IPS-NIHi7 (cell line): ENCODE results near the gene COL9A3.
"Not testable (repeated sequence)": the region's sequence is repeated elsewhere in the genome, so short reads cannot be mapped to it uniquely, and the experiment has no call there.

Experiments
- DNase-seq: peaks from one replicate; pipeline ENCODE4 v3.0.0; 2012; ENCODE audit warnings: mixed read lengths; ENCODE audit errors: extremely low spot score

Gene COL9A3

DNA sequence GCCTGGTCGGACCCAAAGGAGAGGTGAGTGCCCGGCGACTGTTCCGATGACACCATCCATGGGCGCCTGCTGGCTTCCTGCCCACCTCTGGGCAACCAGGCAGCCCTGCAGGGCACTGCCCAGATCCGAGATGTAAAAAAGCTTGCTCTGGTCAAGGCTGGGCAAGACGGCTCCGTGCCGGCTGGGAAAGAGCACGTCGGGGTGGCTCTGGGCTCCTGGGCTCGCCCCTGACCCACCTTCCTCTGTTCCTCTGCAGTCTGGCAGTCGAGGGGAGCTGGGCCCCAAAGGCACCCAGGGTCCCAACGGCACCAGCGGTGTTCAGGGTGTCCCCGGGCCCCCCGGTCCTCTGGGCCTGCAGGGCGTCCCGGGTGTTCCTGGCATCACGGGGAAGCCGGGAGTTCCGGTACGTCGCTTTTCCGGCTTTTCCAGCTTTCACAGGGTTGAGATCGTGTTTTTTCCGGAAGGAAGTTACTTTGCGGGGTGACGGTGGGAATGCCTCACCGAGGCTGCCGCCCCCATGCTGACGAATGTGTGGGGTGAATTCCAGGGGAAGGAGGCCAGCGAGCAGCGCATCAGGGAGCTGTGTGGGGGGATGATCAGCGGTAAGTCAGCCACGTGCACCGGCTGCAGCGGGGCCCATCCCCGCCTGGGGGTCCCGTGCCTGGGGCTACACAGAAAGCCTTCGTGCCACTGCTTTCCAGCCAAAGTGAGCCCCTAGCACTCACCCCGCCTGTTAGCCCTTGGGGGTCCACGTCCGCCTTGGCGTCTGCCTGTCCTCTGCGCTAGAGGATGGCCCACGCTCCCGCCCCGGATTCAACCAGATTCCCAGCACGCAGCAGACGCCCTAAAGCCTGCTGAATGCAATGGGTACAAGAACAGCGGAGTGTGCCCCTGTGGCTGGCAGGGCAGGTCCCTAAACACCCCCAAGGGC, 19.3 kb downstream of the COL9A3 start:
- DNase-seq, result no peak

DNA sequence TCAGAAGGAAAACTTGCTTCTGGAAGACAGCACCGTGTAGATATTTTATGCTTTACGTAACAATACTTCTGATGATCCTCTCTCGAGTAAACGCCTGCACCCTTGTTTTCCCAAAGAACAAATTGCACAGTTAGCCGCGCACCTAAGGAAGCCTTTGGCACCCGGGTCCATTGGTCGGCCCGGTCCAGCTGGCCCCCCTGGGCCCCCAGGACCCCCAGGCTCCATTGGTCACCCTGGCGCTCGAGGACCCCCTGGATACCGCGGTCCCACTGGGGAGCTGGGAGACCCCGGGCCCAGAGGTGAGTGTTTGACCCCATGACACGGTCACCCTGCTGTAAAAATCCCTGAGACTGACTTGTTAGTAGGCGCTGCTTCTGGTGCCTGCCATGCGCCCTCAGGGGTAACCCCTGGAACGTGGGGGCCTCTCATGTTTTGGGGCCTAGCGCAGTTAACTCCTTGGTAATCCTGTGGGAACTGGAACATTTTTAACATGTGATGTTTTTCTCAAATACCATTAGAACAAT, 20.2 kb downstream of the COL9A3 start:
- DNase-seq, result no peak

DNA sequence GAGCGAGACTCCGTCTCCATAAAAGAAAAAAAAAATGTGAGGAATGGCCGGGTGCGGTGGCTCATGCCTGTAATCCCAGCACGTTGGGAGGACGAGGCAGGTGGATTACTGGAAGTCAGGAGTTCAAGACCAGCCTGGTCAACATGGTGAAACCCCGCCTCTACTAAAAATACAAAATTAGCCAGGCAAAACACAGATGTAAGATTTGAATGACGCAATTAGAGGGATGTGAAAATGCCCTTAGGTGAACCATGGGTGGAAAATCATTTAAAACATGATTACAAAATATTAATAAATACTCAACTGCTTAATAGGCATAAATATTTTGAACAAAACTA, 20.9 kb downstream of the COL9A3 start:
- DNase-seq, result no peak

DNA sequence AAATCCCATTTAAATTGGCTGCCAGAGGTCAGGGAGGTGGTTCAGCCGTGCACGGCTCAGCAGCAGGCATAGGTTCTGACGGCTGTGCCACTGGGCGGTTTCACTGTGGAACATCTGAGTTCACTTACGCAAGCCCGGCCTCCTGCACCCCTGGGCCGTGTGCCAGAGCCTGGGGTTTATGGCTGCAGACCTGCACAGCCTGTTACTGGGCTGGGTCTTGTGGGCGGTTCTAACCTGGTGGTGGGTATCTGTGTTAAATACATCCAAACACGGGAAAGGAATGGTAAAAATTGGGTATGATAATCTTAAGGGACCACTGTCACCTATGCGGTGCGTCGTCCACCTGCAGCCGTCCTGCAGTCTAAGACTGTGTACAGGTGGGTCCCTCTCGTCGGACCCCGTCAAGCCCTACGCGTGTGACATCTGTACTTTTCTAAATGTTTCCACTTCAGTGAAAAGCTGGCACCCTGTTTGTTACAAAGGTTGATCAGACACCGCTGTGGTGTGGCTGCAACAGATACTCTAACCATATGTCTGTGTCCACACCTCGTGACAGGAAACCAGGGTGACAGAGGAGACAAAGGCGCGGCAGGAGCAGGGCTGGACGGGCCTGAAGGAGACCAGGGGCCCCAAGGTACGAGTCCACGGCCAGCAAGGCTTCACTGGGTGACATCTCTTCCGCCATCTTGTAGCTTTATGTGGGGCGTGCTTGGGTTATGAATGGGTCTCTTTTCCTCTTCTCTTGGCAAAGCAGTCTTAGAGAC, 21.5 kb downstream of the COL9A3 start:
- DNase-seq, result no peak

DNA sequence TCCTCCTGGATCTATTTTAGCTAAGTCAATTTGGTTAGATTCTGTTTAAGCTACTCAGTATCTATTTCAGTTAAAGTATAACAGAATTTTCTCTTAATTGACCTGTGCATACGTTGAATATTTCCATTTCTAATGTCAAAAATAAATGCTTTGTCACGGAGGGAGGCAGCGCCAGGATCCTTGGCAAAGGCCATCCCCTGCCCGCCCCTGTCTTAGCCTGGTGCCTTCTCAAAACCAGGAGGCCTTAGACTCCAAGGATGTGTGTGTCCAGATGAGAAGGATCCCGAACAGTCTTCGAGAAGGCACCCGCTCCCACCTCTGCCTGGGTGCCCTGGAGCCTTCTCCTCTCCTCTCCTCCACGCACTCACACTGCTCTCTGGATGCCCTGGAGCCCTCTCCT, 22.4 kb downstream of the COL9A3 start:
- DNase-seq, result no peak

DNA sequence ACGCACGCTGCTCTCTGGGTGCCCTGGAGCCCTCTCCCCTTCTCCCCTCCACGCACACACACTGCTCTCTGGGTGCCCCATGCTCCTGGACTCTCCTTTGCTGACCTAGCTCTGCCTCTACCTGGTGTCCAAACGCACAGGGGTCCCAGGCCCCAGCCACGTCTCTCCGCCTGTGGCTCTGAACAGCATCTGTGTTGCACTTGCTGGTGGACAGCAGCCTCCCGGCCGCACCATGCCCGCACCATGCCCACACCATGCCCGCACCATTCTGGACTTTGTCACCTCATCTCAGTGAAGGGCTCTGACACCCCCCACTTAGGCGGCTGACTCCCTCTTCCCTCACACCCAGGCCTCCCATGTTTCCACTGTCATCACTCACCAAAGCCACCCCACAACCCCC, 23.0 kb downstream of the COL9A3 start:
- no peak for DNase-seq

DNA sequence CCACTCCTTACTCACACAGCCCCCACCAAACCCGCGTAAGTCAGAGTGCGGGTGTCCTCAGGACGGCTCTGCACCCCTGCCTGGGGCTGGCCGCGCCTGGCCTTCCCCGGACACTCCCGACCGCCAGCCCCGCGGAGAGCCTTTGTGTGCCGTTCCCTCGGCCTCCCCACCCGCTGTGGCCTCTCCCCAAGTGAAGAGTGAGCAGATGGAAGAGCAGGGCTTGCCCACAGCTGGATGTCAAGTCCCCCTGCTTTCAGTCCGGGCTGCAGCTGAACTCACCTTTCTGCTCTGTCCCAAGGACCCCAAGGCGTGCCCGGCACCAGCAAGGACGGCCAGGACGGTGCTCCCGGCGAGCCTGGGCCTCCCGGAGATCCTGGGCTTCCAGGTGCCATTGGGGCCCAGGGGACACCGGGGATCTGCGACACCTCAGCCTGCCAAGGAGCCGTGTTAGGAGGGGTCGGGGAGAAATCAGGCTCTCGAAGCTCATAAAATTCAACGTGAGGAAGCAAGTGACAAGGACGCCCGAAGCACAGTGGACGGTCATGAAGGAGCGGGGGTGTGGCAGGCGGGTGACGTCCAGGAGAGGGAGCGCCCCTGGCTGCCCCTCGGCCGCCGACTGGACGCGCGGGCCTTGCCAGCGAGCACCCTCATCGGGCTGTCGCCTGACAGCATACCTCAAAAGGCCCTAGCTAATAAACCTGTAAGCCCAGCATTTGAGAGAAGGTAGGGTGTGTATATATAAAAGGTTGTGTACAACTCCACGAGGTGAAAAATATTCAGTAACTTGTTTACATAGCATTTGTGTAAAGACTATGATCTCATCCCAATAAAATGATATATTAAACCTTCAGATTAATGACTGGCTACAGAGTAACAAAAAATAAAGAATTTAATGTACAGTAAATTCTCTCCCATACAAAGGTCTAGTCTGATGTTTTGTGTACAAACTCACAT, 23.7 kb downstream of the COL9A3 start:
- no peak for DNase-seq

DNA sequence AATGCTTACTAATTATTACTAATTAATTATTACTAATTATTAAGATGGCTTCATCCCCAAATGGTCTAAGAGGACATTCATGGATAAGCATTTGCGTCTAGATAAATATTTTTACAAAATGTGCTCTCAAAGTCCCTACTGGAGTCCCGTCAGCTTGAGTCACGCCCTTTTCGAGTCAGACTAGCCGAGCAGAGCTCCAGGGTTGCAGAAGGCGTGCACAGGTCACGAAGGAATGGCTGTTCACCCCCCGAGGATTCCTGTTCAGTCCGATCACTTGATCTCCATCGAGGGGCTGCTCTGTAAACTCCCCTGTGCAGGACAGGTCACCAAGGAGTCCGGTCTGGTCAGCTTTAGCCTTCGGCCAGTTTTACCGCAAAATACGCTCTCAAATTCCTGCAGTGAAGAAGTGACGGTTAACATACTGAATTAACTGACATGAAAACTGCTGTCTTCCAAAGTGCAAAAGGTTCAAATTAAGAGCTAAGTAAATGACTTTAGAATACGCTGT, 24.9 kb downstream of the COL9A3 start:
- DNase-seq, result no peak

DNA sequence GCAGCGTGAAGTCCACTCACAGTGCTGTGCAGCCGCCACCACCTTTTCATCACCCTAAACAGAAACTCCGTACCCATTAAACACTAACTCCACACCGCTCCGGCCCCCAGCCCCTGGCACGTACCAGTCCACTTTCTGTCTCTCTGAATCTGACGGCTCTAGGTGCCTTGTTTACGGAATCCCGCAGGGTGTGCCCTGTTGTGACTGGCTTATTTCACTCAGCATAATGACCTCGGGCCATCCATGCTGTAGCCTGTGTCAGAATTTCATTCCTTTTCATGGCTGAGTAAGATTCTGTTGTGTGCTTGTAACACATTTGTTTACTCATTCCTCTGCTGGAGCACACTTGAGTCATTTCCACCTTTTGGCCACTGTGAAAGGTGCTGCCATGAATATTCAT, 26.8 kb downstream of the COL9A3 start:
- DNase-seq, result no peak

DNA sequence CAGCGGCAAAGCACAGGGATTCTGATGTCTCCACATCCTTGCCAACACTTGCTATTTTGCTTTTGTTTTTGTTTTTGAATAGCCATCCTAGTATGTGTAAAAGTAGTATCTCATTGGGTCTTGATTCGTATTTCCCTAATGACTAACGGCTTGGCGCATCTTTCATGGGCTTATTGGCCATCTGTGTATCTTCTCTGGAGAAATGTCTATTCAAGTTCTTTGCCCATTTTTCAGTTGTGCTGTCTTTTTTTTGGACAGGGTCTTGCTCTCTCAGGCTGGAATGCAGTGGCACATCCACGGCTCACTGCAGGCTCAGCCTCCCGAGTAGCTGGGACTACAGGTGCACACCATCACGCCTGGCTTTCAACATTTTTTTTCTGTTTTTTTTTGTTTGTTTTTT, 27.3 kb downstream of the COL9A3 start:
- DNase-seq, result no peak

DNA sequence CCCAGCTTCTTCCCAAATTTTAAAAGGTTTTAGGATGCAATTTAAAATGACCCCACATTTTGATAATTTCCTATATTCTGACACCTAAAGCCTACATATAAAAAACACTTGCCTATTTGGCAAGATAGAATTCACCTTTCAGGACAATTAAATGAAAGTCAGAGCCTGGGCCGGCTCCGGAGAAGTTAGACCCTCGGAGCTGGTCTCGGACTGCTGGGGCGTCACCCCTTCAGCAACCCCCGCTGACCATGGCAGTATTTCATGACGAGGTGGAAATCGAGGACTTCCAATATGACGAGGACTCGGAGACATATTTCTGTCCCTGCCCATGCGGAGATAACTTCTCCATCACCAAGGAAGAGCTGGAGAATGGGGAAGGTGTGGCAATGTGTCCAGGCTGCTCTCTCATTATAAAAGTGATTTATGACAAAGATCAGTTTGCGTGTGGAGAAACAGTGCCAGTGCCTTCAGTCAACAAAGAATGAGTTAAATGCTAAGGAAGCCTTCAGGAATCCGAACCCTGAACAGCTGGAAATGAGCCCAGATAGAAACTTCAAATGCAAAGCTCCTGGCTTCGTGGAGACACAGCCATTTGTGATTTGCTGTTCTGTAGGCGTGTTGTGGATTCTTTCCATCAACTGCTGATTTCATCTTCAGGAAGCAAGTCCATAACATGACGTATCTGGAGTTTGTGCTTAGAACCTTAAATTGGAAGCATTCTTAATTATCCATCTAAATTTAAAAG, 28.7 kb downstream of the COL9A3 start:
- no peak for DNase-seq

DNA sequence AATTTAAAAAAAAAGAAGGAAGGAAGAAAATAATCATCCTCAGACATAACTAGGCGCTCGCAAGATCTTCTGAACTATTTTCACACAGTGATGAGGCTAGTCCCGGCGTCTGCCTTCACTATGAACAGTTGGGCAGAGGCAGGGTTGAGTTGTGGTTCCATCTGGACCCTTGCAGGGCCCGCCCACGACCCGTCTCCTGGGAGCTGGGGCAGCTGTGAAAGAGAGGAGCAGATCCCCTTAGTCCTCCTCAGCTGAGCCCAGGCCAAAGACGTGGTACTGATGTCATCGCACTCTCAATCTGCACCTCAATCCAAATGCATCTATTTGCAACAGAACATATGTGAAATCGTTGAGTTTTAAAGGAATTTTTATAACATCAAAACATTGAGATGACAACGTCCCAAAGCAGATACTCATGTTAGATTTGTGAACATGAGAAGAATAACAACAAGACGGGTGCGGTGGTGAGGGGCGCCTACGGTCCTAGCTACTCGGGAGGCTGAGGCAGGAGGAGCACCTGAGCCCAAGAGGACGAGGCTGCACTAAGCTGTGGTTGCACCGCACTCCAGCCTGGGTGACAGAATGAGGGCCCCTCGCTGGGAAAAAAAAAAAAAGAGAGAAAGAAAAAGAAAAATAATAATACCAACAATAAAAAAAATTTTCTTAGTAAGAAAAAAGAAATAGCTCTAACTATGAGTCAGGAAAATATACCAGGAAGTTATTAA, 29.5 kb downstream of the COL9A3 start:
- DNase-seq, result no peak

DNA sequence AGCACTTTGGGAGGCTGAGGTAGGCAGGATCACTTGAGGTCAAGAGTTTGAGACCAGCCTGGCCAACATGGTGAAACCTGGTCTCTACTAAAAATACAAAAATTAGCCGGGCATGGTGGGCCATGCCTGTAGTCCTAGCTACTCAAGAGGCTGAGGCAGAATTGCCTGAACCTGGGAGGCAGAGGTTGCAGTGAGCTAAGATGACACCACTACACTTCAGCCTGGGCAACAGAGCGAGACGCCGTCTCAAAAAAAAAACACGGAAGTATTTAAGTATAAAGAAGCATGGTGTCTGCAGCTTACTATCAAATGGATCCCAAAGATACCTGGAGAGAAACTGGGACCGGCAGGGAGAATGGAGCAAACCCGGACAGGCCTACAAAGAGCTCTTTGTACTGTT, 32.1 kb downstream of the COL9A3 start:
- DNase-seq, result not testable (repeated sequence)

DNA sequence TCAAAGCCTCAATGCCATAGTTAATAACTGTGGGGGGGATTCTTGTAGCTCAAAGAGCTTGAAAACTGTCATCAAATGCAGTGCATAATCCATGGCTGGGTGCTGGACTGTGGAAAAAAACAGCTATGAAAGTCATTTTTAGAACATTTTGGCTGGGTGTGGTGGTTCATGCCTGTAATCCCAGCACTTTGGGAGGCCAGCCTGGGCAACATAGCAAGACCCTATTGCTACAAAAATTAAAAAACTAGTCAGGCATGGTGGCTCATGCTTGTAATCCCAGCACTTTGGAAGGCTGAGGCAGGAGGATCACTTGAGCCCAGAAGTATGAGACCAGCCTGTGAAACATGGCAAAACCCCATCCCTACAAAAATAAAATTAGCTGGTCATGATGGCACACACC, 32.6 kb downstream of the COL9A3 start:
- DNase-seq, result no peak

DNA sequence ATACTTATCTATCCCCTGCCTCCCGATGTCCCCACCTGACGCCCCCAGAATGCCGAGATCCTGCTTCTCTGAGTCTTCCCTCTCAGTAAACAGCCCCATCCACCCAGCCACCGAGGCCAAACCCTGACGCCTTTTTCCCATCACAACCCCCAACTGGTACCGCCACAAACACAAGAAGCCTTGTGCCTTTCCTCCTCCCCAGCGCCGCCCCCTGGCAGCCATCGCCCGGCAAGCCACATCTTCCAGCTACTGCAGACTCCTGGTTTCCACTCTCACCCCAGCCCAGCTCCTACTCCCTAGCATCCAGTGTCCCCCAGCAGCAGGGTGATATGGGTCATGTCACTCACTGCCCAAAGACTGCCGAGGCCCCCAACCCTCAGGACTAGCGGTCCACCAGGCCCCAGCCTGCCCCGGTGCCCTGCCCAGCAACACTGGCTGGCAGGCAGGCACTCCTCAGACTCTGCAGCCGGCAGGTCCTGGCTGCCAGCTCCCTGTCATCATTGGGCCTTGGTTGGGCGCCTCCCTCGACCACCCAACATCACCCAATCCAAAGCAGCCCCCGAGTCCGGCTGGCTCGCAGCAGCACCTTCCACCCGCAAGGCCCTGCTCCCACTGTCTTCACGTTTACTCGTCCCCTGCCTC, 33.6 kb downstream of the COL9A3 start:
- no peak for DNase-seq

DNA sequence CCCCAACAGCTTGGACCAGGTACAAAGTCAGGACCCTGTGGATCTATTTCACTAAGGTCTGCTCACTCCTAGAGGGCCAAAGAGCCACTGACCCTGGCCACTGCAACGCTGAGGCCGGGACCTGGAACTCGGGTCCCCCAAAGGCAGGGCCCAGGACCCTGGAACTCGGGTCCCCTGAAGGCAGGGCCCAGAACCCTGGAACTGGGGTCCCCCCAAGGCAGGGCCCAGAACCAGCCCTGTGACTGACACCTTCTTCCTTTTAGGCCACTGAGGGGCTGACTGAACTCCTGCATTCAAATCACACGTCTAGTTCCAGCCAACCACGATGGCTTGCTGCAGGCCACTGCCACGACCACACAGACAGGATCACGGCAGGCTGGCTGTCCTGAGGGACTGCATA, 35.3 kb downstream of the COL9A3 start:
- no peak for DNase-seq

DNA sequence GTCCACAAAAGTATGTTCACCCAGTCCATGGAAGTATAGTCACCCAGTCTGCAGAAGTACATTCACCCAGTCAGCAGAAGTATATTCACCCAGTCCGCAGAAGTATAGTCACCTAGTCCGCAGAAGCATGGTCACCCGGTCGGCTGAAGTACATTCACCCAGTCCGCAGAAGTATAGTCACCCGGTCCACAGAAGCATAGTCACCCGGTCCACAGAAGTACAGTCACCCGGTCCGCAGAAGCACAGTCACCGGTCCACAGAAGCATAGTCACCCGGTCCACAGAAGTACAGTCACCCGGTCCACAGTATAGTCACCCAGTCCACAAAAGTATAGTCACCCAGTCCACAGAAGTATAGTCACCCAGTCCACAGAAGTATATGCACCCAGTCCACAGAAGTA, 36.0 kb downstream of the COL9A3 start:
- no peak for DNase-seq

DNA sequence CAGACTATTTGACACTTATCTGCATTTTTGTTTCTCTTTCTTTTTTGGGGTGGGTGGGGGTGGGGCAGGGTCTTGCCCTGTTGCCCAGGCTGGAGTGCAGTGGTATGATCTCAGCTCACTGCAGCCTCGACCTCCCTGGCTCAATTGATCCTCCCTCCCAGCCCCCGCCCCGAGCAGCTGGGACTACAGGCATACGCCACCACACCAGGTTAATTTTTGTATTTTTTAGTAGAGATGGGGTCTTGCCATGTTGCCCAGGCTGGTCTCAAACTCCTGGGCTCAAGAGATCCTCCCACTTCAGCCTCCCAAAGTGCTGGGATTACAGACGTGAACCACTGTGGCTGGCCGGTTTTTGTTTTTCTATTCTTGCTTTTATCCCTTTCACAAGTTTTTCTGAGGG, 36.5 kb downstream of the COL9A3 start:
- DNase-seq, result not testable (repeated sequence)

DNA sequence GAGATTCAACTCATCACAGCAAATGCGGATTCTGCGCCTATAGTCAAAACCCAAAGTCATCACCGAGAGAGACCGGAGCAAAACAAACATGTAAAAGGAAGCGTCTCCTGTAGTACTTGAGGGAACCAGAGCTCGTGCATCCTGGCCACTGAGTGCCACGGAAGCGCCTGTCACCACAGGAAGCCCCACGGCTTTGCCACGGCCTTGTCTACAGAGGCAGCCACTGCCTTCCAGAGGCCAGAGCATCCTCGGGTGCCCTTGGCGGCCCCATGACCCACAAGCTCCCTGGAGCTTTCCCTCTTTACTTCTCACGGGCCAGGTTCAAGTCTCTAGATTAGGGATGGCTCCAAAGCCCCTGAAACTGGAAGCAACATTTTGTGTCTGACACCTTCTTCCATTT, 37.3 kb downstream of the COL9A3 start:
- DNase-seq, result no peak

DNA sequence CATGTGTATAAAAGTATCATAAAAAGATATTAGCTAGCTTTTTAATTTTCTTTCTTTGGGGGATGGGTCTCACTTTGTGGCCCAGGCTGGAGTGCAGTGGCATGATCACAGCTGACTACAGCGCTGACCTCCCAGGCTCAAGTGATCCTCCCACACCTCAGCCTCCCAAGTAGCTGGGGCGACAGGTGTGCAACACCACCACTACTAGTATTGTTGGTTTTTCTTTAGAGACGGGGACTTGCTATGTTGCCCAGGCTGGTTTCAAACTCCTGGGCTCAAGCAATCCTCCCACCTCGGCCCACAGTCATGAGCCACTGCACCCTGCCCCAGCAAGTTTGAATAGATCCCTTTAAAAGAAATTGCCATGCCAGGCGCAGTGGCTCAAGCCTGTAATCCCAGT, 38.3 kb downstream of the COL9A3 start:
- no peak for DNase-seq
